SK-N-SH (cell line): ENCODE measurements around the gene ZC3H13. TPM values are rescaled to one million over a fixed set of nuclear protein-coding genes. Genes with fewer than 3 reads are reported as not detected.

Source experiments
- CTCF ChIA-PET: fragments of 300-600, 350-600 bp; formaldehyde crosslinking; extraction: SDS; loops from one replicate; lab custom pipeline; 2021; lab: Yijun Ruan, JAX
- POLR2A ChIA-PET: fragments of 350-600 bp; sonication (Branson Sonifier 250); formaldehyde crosslinking; extraction: SDS; loops from one replicate; lab custom pipeline; 2020; ENCODE audit warnings: antibody characterized with exemption, inconsistent platforms; lab: Yijun Ruan, JAX
- DNase-seq: peaks from one replicate; pipeline ENCODE4 v3.0.0; 2012
- H2AFZ ChIP-seq: fragments of 200-600 bp; sonication (generic); 2 replicates; pipeline ENCODE4 v1.8.1; 2016; ENCODE audit warnings: antibody characterized with exemption, mild to moderate bottlenecking, low read depth
- H3F3A ChIP-seq: fragments of 200-600 bp; sonication (generic); replicated peaks from 2 replicates; pipeline ENCODE3; 2016; ENCODE audit warnings: antibody characterized with exemption, mild to moderate bottlenecking; ENCODE audit not compliant: insufficient read depth
- H3K27ac ChIP-seq, 2 experiments: fragments of 200-500 bp in 1 of 2; fragments of 200-600 bp in 1 of 2; sonication (Bioruptor generic) in 1 of 2; sonication (generic), shearing (Covaris generic) in 1 of 2; 2 replicates each; pipeline versions ENCODE4 v1.5.1 to v1.6.1; 2014 to 2016; ENCODE audit warnings: low read depth in 2 of 2, inconsistent platforms in 1 of 2, low read length in 1 of 2, mild to moderate bottlenecking in 1 of 2, mixed read lengths in 1 of 2
- H3K27me3 ChIP-seq: fragments of 200-600 bp; sonication (generic), shearing (Covaris generic); 2 replicates; pipeline ENCODE4 v1.6.1; 2016; ENCODE audit warnings: mixed run types; ENCODE audit not compliant: insufficient read depth
- H3K36me3 ChIP-seq, 2 experiments: fragments of 200-500 bp in 1 of 2; fragments of 200-600 bp in 1 of 2; sonication (Bioruptor generic) in 1 of 2; sonication (generic) in 1 of 2; replicated peaks in 1 of 2; 2 replicates each; pipeline versions ENCODE3 to v1.5.1; 2014 to 2016; ENCODE audit warnings: low read length in 1 of 2, mild to moderate bottlenecking in 1 of 2; ENCODE audit not compliant: insufficient read depth in 2 of 2, control insufficient read depth in 1 of 2
- H3K4me1 ChIP-seq, 2 experiments: fragments of 200-500 bp in 1 of 2; fragments of 200-600 bp in 1 of 2; sonication (Bioruptor generic) in 1 of 2; sonication (generic), shearing (Covaris generic) in 1 of 2; 2 replicates each; pipeline versions ENCODE4 v1.5.1 to v1.6.1; 2014 to 2016; ENCODE audit warnings: low read depth in 1 of 2, low read length in 1 of 2, mixed run types in 1 of 2; ENCODE audit not compliant: insufficient read depth in 2 of 2, control insufficient read depth in 1 of 2
- H3K4me2 ChIP-seq: fragments of 200-600 bp; sonication (generic), shearing (Covaris generic); 2 replicates; pipeline ENCODE4 v1.6.1; 2017; ENCODE audit warnings: mixed run types
- H3K4me3 ChIP-seq, 2 experiments: fragments of 200-500 bp in 1 of 2; fragments of 200-600 bp in 1 of 2; sonication (Bioruptor generic) in 1 of 2; sonication (generic), shearing (Covaris generic) in 1 of 2; 2 replicates each; pipeline versions ENCODE4 v1.5.1 to v1.8.1; 2014 to 2016; ENCODE audit warnings: low read depth in 2 of 2, inconsistent platforms in 1 of 2, low read length in 1 of 2, mild to moderate bottlenecking in 1 of 2, mixed read lengths in 1 of 2, moderate library complexity in 1 of 2
- H3K79me2 ChIP-seq: fragments of 200-600 bp; sonication (generic); 2 replicates; pipeline ENCODE4 v1.8.1; 2017; ENCODE audit warnings: mild to moderate bottlenecking; ENCODE audit not compliant: insufficient read depth
- H3K9ac ChIP-seq: fragments of 200-600 bp; sonication (generic); 2 replicates; pipeline ENCODE4 v1.6.1; 2017; ENCODE audit warnings: mixed run types
- H3K9me2 ChIP-seq: fragments of 200-600 bp; sonication (generic); 2 replicates; pipeline ENCODE4 v1.6.1; 2017; ENCODE audit warnings: mixed run types
- H3K9me3 ChIP-seq: fragments of 200-600 bp; sonication (generic); 2 replicates; pipeline ENCODE4 v1.6.1; 2017; ENCODE audit warnings: mixed run types, mild to moderate bottlenecking, moderate library complexity
- H4K20me1 ChIP-seq: fragments of 200-600 bp; sonication (generic); 2 replicates; pipeline ENCODE4 v1.6.1; 2017; ENCODE audit warnings: mild to moderate bottlenecking, mixed run types; ENCODE audit not compliant: insufficient read depth
- CHD2 ChIP-seq: fragments of 150-350 bp; IDR thresholded peaks from 2 replicates; pipeline ENCODE4 v1.6.1; 2018; ENCODE audit warnings: low read length; ENCODE audit not compliant: partially characterized antibody
- CTCF ChIP-seq: fragments of 200-600 bp; sonication (generic); IDR thresholded peaks from 2 replicates; pipeline ENCODE4 v1.6.1; 2017; ENCODE audit warnings: antibody characterized with exemption, mild to moderate bottlenecking, moderate library complexity
- FOSL2 ChIP-seq: IDR thresholded peaks from 2 replicates; pipeline ENCODE4 v1.4.0; 2012; ENCODE audit warnings: low read depth, mild to moderate bottlenecking, moderate library complexity, borderline replicate concordance
- GATA2 ChIP-seq: sonication (generic); formaldehyde crosslinking; IDR thresholded peaks from 2 replicates; pipeline ENCODE4 v1.5.0; 2020; ENCODE audit warnings: mild to moderate bottlenecking, missing genetic modification reagents
- IRF3 ChIP-seq: fragments of 150-350 bp; IDR thresholded peaks from 2 replicates; pipeline ENCODE4 v1.6.1; 2016; ENCODE audit warnings: mild to moderate bottlenecking, low read depth, low read length
- MEF2A ChIP-seq: IDR thresholded peaks from 2 replicates; pipeline ENCODE4 v1.4.0; 2012; ENCODE audit warnings: low read depth, borderline replicate concordance
- MXI1 ChIP-seq: IDR thresholded peaks from 2 replicates; pipeline ENCODE4 v1.6.1; 2012; ENCODE audit warnings: mild to moderate bottlenecking, low read depth, low read length, improper control_type of control experiment
- NFIC ChIP-seq: IDR thresholded peaks from 2 replicates; pipeline ENCODE4 v1.4.0; 2012; ENCODE audit warnings: borderline replicate concordance
- NRF1 ChIP-seq: IDR thresholded peaks from 2 replicates; pipeline ENCODE4 v1.6.1; 2012; ENCODE audit warnings: low read depth, mild to moderate bottlenecking, low read length
- RAD21 ChIP-seq: IDR thresholded peaks from 2 replicates; pipeline ENCODE4 v1.6.1; 2012; ENCODE audit warnings: mild to moderate bottlenecking, low read length
- SIN3A ChIP-seq: IDR thresholded peaks from 2 replicates; pipeline ENCODE4 v1.6.1; 2012; ENCODE audit warnings: low read depth, mild to moderate bottlenecking, low read length, moderate library complexity, borderline replicate concordance
- WGBS: methylation state at CpG from one replicate; pipeline ENCODE4 v1.1.6; 2017; ENCODE audit warnings: low lambda C conversion rate; 5-methylcytosine and 5-hydroxymethylcytosine counted together
- polyA plus RNA-seq, 3 experiments: library from polyadenylated mRNA; depleted of rRNA; stranded (reverse); fragments of >200 nt; gene quantifications; 2 replicates each; pipeline ENCODE4 v1.2.3, GENCODE V29; 2012
- TF ChIP-seq, protein P1 (sequence below): IDR thresholded peaks from 2 replicates; pipeline ENCODE4 v1.6.1; 2012; ENCODE audit warnings: mild to moderate bottlenecking, low read depth, low read length, moderate library complexity
- TF ChIP-seq, protein P2 (sequence below): IDR thresholded peaks from 2 replicates; pipeline ENCODE4 v1.4.0; 2012; ENCODE audit warnings: low read depth, borderline replicate concordance
- TF ChIP-seq, protein P3 (sequence below): fragments of 150-350 bp; IDR thresholded peaks from 2 replicates; pipeline ENCODE4 v1.6.1; 2017; ENCODE audit warnings: antibody characterized with exemption, low read length, low read depth, borderline replicate concordance
- TF ChIP-seq, protein P4 (sequence below): IDR thresholded peaks from 2 replicates; pipeline ENCODE4 v1.4.0; 2012; ENCODE audit warnings: low read depth

The ZC3H13 gene
- polyA plus RNA-seq, 1 of the 3 experiments (the other 2 are of a cell fraction) = 4.4 TPM

DNA sequence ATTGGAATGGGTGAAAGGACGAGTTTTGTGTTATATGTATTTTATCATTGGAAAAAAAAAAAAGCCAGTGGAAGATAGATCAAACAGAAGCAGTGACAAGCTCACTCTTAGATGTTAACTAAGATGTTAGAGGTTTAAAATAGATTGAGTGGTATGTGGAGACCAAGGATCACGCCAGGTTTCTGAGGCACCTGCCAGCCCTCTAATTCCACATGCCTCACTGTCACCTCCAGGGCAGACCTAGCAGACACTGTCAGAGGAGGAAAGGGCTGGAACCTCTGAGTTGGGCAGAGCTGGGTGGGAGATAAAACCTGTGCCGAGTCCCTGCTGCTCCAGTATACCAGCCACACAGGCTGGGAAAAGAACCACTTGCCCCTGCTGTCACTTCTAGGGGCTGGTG, 143.5 kb downstream of the ZC3H13 start:
- H3K9me2 ChIP-seq = no peaks in the 10 kb centered on the region
- H3K4me2 ChIP-seq = no peak overlapping the region
- H3K36me3 ChIP-seq = no peaks in the 10 kb centered on the region
- no peaks in the 10 kb centered on the region for H3K9me3 ChIP-seq
- H3K79me2 ChIP-seq = no peaks in the 10 kb centered on the region
- DNase-seq = no peak
- H3K27me3 ChIP-seq = no peaks in the 10 kb centered on the region
- ChIA-PET POLR2A (no interaction called here), CTCF (no interaction called here)
- H3F3A ChIP-seq = no peaks in the 10 kb centered on the region
- H4K20me1 ChIP-seq = no peaks in the 10 kb centered on the region
- TF ChIP-seq CHD2 (no peak), RAD21 (no peak), NFIC (no peak), IRF3 (no peak), FOSL2 (no peak), NRF1 (no peak), GATA2 (CRISPR knock-in tag) (no peak)
- TF ChIP-seq, protein P1, sequence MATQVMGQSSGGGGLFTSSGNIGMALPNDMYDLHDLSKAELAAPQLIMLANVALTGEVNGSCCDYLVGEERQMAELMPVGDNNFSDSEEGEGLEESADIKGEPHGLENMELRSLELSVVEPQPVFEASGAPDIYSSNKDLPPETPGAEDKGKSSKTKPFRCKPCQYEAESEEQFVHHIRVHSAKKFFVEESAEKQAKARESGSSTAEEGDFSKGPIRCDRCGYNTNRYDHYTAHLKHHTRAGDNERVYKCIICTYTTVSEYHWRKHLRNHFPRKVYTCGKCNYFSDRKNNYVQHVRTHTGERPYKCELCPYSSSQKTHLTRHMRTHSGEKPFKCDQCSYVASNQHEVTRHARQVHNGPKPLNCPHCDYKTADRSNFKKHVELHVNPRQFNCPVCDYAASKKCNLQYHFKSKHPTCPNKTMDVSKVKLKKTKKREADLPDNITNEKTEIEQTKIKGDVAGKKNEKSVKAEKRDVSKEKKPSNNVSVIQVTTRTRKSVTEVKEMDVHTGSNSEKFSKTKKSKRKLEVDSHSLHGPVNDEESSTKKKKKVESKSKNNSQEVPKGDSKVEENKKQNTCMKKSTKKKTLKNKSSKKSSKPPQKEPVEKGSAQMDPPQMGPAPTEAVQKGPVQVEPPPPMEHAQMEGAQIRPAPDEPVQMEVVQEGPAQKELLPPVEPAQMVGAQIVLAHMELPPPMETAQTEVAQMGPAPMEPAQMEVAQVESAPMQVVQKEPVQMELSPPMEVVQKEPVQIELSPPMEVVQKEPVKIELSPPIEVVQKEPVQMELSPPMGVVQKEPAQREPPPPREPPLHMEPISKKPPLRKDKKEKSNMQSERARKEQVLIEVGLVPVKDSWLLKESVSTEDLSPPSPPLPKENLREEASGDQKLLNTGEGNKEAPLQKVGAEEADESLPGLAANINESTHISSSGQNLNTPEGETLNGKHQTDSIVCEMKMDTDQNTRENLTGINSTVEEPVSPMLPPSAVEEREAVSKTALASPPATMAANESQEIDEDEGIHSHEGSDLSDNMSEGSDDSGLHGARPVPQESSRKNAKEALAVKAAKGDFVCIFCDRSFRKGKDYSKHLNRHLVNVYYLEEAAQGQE = no peak
- no peak overlapping the region for H3K4me3 ChIP-seq
- H3K4me1 ChIP-seq = no peaks in the 10 kb centered on the region; a peak in 1 of 4 replicates
- H3K27ac ChIP-seq = no peak overlapping the region
- no peak overlapping the region for H2AFZ ChIP-seq
- H3K9ac ChIP-seq = no peak overlapping the region
- WGBS = 46% methylated on average over 2 of the region's 3 CpGs

DNA sequence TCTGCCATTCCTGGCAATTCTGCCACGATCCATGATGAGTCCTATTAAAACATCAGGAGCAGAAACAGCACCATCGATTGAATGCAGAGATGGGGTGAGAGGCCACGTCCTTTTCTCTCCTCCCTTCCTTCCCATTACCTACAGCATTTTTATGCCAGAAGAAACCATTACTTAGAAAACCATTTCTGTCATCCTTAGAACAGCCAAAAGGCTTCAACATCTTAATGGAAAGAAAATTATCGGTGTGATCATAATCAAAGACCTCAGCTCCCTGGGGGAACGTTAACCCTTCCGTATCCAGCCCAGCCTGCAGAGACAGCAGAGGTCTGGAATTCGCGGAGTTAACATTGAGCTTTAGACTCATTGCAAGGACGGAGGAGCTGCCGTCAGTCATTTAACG, 145.0 kb downstream of the ZC3H13 start:
- H3K9me3 ChIP-seq = no peaks in the 10 kb centered on the region
- no peaks in the 10 kb centered on the region for H3K36me3 ChIP-seq
- DNase-seq = no peak
- H3K4me3 ChIP-seq = no peak overlapping the region
- ChIA-PET CTCF (no interaction called here), POLR2A (no interaction called here)
- H3K4me2 ChIP-seq = no peak overlapping the region
- H3K9me2 ChIP-seq = no peaks in the 10 kb centered on the region
- H3K27ac ChIP-seq = no peak overlapping the region
- peaks cover 0 to 3% of the 10 kb centered on the region in 2 experiments; a peak in 1 of 4 replicates for H3K4me1 ChIP-seq
- no peaks in the 10 kb centered on the region for H3K27me3 ChIP-seq
- no peak overlapping the region for H2AFZ ChIP-seq
- no peaks in the 10 kb centered on the region for H3F3A ChIP-seq
- WGBS = 54% methylated on average over 11 of the region's 11 CpGs
- no peak overlapping the region for H3K9ac ChIP-seq
- no peaks in the 10 kb centered on the region for H3K79me2 ChIP-seq
- H4K20me1 ChIP-seq = no peaks in the 10 kb centered on the region
- no peak for TF ChIP-seq SIN3A
- TF ChIP-seq MEF2A = no peak
- TF ChIP-seq, protein P2, sequence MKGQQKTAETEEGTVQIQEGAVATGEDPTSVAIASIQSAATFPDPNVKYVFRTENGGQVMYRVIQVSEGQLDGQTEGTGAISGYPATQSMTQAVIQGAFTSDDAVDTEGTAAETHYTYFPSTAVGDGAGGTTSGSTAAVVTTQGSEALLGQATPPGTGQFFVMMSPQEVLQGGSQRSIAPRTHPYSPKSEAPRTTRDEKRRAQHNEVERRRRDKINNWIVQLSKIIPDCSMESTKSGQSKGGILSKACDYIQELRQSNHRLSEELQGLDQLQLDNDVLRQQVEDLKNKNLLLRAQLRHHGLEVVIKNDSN = no peak
- TF ChIP-seq, protein P3, sequence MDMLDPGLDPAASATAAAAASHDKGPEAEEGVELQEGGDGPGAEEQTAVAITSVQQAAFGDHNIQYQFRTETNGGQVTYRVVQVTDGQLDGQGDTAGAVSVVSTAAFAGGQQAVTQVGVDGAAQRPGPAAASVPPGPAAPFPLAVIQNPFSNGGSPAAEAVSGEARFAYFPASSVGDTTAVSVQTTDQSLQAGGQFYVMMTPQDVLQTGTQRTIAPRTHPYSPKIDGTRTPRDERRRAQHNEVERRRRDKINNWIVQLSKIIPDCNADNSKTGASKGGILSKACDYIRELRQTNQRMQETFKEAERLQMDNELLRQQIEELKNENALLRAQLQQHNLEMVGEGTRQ = no peak
- TF ChIP-seq CTCF = no peak
- TF ChIP-seq, protein P4, sequence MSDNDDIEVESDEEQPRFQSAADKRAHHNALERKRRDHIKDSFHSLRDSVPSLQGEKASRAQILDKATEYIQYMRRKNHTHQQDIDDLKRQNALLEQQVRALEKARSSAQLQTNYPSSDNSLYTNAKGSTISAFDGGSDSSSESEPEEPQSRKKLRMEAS = no peak
- TF ChIP-seq MXI1 = no peak
